GM21367 (cell line): Measurements from ENCODE around the gene ABCC1.
"Not testable (repeated sequence)": the region's sequence is repeated elsewhere in the genome, so short reads cannot be mapped to it uniquely, and the experiment has no call there.

Experiments used
- ATAC-seq: cut with Tn5 transposase; IDR thresholded peaks from one replicate; pipeline ENCODE4 v1.9.1; 2021; ENCODE audit not compliant: unreplicated experiment

Gene ABCC1

DNA sequence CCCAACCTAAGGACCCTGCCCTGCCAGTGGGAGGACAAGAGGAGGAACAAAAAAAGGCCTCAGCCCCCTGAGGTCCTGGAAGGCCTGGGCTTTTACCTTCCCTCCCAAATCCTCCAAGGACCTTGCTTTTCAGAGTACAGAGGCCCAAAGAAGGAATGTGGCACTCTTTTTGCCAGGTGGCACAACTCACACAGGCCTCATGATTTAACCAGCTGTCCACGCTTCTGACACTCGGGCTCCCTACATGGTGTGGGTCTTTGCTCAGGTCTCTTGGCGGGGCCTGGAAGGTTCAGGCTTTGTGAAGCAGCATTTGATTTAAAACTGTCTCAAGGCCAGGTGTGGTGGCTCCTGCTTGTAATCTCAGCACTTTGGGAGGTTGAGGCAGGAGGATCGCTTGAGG is 153.3 kb downstream of the ABCC1 start:
- ATAC-seq = no peak

DNA sequence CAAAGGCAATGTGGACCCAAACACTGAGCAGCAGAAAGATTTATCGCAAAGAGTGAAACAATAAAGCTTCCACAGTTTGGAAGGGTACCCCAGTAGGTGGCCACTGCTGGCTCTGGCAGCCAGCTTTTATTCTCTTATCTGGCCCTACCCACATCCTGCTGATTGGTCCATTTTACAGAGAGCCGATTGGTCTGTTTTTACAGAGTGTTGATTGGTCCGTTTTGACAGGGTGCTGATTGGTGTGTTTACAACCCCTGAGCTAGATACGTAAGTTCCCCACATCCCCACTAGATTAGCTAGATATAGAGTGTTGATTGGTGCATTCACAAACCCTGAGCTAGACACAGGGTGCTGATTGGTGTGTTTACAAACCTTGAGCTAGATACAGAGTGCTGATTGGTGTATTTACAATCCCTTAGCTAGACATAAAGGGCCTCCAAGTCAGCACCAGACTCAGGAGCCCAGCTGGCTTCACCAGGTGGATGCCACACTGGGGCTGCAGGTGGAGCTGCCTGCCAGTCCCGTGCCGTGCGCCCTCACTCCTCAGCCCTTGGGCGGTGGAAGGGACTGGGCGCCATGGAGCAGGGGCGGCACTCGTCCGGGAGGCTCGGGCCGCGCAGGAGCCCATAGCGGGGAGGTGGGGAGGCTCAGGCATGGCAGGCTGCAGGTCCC is 154.9 kb downstream of the ABCC1 start:
- not testable (repeated sequence) for ATAC-seq

DNA sequence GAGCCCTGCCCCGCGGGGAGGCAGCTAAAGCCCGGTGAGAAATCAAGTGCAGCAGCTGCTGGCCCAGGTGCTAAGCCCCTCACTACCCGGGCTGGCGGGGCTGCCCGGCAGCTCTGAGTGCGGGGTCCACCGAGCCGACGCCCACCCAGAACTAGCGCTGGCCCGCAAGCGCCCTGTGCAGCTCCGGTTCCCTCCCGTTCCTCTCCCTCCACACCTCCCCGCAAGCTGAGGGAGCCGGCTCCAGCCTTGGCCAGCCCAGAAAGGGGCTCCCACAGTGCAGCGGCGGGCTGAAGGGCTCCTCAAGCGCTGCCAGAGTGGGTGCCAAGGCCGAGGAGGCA is 155.4 kb downstream of the ABCC1 start:
- not testable (repeated sequence) for ATAC-seq

DNA sequence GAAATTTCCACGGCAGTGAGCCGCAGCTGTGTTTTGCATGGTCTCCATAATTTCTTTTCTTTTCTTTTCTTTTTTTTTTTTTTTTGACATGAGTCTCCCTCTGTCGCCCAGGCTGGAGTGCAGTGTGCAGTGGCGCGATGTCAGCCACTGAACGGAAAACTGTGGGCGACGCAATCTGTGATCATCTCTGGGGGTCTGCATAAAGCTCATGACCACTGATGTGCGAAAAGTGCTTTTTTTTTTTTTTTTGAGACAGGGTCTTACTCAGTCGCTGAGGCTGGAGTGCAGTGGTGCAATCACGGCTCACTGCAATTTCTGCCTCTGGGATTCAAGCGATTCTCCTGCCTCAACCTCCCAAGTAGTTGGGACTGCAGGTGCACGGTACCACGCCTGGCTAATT is 156.2 kb downstream of the ABCC1 start:
- ATAC-seq = no peak

DNA sequence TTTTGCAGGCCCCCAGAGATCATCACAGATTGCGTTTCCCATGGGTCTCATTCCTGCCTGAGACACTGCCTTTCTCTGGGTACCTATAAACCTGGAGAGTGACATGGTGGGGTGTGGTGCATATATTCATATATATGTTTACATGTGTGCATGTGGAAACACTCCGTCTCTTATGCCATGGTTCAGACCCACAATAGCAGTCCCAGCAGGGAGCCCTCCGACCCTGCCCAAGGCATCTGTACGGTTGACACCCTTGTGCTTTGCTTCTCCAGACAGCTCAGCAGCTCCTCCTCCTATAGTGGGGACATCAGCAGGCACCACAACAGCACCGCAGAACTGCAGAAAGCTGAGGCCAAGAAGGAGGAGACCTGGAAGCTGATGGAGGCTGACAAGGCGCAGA is 157.1 kb downstream of the ABCC1 start:
- ATAC-seq = no peak

DNA sequence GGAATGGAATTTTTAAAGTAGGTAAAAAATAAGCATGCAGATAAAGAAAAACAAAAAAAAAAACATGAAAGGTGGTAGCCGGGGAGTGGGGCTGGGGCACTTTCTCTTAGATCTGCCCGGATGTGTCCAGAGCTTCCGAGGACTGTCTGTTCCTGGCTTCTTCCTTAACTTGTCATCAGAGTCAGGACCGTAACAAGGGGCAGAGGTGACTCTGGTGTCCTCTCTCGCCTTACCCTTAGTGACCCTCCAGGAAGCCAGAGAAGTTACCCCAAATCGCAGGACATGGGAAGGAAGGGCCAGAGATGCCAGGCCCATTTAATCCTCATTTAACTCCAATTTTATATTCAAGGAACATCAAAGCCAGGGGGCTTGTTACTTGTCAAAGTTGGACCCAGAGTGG is 158.4 kb downstream of the ABCC1 start:
- ATAC-seq = no peak

DNA sequence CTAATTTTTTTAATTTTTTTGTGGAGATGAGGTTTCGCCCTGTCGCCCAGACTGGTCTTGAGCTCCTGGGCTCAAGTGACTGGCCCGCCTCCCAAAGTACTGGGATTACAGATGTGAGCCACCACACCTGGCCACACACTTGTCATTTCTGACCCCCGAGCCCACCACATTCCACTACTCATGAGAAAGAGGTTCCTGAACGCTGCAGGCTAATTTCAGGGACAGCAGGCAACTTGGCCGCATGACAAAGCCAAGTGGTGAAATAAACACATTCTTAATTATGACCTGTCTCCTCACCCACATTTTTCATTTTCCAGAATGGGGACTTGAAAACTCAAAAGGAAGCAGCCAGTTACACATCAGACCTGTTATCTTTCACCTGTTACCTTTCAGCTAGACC is 159.3 kb downstream of the ABCC1 start:
- no peak for ATAC-seq

DNA sequence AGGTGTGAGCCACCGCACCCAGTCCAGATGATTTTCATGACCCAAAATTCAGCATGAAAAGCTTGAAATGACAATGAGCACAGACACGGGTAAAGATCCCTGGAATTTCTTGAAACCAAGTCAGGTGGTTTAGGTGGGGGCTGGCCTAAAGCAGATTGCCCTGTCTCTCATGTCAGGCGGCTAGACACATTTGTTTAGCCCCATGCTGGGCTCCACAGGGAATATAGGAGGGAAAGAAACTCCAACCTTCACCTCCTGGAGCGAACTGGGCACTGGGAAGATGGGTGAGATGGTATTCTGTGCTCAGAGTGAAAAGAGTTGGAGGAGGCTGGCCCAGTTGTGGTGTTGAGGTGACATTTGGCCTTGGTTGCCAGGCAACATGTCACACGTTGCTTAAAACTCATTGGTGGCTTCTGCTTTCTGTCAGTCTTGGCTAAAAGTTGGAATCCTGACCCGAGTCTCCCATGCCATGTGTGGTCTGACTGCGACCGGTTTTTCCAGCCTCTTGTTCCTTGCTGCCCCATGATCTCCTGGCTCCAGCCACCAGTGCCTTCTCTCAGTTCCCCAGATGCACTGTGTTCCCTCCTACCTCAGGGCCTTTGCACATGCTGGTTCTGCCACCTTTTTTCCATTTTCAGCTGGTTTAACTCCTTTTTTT is 160.2 kb downstream of the ABCC1 start:
- no peak for ATAC-seq

DNA sequence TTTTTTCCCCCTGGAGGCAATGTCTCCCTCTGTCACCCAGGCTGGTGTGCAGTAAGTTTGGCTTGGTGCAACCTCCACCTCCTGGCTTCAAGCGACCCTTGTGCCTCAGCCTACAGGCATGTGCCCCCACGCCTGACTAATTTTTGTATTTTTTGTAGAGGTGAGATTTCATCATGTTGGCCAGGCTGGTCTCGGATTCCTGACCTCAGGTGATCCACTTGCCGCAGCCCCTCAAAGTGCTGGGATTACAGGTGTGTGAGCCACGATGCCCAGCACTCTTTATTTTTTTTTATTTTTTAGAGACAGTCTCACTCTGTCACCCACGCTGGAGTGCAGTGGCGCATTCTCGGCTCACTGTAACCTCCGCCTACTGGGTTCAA is 160.7 kb downstream of the ABCC1 start:
- no peak for ATAC-seq

DNA sequence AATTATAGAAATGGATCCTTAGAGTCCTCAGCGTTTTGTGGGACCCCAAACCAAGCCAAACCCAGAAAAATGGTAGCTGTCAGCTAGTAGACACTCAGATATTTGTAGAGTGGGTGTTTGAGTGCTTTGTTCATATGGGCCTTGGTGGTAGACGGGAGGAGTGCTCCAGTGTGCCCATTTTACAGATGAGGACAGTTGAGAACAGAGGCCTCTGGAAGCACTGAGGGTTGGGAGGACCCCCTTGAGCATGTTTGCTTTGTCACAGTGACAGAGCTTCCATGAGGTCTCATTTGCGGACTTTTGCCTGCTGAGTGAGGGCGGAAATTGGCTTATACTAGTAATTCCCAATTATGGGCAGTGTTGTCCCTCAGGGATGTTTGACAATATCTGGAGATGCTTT is 162.2 kb downstream of the ABCC1 start:
- ATAC-seq = no peak

DNA sequence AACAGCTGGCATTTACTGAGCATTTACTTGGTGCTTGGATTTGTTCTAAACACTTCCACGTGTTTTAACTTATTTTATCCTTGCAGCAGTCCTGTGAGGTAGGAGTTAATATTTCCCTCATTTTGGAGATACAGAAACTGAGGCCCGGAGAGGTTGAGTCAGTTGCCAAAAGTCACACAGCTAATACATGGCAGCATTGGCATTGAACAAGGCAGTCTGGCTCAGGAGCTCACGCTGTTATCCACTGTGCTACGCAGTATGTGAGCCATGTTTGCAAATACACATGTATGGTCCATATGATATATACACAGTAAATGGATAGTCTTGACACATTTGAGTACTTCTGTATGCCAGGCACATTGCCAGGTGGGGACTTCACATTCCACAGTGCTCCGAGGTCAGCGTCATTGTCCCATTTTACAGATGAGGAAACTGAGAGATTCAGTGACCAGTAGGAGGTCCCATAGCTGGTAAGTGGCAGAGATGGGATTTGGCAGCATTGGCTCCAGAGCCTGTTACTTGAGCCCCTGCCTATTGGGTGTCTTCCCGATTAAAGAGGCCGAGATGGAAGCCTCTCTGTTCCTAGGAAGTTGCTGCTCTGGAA is 163.1 kb downstream of the ABCC1 start:
- ATAC-seq = no peak

DNA sequence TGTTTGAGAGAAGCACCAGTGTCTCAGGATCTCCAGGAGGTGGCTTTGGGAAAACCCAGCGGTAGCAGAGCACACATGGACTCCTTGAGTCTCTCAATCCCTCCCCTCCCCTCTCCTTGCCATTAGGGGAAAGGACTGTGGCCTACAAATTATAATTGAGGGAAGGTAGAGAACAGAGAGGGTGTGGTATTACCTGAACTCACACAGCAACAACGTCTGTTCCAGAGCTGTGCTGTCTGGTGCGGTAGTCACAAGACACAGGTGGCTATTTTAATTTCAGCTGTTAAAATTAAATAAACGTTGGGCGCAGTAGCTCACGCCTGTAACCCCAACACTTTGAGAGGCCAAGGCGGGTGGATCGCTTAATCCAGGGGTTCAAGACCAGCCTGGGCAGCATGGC is 163.7 kb downstream of the ABCC1 start:
- ATAC-seq = no peak

DNA sequence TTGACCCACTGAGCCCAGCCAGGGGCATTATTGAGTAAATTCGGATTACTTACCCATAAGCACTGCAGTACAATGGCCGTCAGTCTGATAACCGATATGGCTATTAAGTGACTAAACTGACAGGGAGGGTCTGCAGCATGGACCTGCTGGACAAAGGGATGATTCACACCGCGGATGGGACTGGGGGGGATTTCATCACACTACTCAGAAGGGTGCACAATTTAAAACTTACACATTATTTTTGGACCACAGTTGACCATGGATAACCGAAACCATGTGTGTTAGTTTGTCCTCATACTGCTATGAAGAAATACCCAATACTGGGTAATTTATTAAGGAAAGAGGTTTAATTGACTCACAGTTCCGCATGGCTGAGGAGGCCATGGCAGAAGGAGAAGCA is 167.4 kb downstream of the ABCC1 start:
- no peak for ATAC-seq

DNA sequence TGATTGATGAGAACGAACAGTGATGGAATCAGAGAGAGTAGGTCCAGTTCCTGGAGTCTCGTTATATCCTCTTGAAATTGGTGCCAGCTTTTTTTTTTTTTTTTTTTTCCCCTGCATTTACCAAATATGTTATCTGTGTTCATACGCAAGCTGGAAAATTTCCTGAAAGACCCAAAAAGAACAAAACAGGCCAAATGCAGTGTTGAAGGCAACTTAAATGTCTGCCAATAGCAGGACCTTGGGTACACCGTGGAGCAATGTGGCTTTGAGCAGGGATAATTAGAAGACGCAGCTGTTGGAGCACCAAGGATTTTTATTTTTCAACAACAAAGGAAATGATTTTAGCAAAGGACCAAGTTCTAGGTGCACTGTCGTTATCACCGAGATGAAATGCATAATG is 168.9 kb downstream of the ABCC1 start:
- ATAC-seq = no peak

DNA sequence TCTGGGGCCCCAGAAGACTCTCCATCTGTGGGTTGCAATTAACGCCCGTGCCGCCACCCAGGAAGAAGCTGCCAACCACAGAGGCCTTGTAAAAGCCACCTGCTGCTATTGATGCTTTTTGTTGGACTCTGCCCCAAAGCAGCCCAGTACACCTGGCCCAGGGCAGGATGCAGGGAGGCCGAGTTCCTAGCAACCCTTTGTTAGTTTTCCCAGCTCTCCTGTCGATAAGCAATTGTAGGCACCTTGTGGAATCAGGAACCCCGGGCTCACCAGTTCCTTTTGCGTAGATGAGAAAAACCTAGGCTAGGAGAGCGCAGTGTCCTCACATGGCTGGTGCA is 170.6 kb downstream of the ABCC1 start:
- no peak for ATAC-seq

DNA sequence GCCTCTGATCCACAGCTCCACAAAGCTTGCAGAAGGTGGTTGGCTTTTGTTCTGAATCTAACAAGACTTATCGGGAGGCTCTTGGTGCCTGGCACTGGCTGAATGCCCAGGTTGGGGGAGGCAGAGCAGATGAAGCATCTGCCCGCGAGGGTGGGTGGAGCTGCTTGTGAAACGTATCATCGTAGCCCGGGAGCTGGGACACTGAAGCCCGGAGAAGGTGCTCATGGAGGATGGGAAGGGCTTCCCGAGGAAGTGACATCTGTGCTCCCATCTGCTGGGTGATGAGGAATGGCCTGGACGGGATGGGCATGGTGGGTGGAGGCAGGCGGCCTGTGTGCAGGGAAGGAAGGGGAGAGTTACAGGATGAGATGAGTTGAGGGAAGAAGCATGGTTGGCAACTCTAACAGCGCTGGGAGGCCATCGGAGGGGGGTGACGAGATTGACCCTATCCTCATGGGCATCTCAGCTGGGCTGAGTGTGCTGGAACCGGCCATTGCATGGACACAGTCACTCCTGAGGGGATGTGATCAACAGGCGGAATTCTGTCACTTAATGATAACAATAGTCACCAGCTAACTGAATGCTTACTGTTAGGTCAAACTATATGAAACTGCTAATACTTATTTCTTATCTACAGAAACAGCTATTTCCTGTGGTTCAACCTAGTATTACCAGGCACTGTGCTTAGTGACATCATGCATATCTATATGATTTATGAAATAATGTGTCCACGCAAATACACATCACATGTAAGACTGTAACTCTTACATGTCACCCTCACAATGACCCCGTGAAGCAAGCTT is 171.2 kb downstream of the ABCC1 start:
- no peak for ATAC-seq

DNA sequence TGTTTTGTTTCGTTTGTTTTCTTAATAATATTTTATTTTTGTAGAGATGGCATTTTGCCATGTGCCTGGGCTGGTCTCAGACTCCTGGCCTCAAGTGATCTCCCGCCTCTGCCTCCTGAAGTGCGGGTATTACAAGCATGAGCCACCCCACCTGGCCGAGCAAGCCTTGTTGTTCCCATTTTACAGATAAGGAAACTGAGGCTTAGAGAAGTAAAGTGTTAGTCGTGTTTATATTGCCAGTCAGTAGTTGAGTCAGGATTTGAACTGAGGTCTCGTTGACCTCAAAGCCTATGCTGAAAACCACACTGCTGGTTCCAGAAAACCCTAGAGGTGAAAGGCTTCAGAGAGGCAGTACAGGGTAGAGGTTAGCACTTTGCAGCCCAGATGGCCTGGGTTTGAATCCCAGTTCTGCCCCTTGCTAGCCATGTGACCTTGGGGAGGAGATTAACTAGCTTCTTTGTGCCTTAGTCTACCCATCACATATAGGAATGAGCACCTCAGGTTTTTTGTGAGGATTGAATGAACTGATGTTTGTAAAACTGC is 171.8 kb downstream of the ABCC1 start:
- ATAC-seq = no peak

DNA sequence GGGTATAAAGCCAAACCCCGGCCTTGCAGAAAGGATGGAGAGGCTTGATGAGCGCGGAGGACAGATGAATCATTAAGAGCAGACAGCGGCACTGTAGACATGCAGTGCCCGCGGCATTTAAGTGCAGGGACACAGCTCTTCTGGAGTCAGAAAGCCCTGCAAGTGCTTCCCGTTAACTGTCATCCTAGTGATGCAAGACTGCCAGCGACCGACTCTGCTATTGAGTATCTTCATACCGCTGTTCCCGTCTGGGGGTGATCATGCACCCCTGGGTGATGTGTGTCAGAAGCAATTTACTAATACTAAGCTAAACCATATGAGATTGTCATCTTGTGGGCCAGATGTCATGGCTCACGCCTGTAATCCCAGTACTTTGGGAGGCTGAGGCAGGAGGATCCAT is 172.8 kb downstream of the ABCC1 start:
- ATAC-seq = no peak

DNA sequence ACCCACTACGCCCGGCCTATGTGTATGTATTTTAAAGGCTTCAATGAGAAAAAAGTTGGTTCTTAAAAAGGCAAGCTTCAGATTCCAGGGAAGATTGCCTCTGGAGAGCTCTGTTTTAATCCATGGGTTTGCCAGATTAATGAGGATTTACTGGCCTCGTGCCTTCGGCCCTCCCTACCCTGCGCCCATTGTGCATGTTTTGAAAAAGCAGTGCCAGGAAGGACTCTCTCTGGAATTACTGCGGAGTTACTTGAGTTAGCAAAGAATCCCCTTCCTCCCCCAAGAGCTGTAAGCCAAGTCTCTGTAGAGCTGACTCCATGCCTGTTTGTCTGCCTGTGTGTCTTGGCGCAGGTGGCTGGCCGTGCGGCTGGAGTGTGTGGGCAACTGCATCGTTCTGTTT is 175.0 kb downstream of the ABCC1 start:
- no peak for ATAC-seq

DNA sequence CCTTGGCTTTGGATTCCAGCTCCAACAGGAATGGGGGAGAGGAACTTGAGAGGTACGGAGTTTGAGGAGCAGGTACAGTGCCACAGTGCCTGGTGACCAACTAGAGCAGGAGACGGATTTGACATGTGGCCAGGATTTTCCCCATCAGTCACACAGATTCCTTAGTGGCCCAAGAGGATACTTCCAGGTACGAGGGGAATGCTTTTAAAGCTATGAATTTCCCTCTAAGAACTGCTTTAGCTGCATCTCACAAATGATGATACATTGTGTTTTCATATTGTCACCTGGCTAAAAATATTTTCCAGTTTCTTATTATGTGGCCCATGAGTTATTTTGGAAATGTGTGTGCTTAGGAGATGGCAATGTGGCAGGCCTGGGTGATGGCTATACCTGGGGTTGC is 175.6 kb downstream of the ABCC1 start:
- no peak for ATAC-seq

DNA sequence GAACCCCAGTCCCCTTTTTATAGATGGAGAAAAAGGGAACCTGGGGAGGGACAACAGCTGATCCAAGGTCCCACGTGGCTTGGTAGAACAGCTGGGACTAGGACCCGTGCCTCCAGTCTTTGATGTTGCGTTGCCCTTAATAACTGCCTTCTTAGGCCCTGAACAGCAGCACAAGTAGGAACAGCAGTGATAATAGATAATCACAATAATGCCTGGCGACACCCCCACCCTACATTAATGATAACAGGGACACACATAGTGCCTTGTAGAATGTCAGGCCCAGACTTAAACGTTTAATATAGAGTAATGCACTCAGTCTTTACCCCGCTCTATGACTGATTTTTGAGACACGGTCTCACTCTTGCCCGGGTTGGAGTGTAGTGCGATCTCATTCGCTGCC is 177.5 kb downstream of the ABCC1 start:
- no peak for ATAC-seq
